HAP-1 (cell line): ENCODE data around the gene GAS7.

Experiments
- DNase-seq, 2 experiments: peaks; one replicate each; pipeline ENCODE4 v3.0.0-alpha.2; 2016 to 2020; ENCODE audit warnings: low spot score in 2 of 2
- H3K27me3 ChIP-seq: fragments of 250-450 bp; sonication (Bioruptor Pico); 2 replicates; pipeline ENCODE4 v1.5.1; 2020; ENCODE audit warnings: low read depth, mild to moderate bottlenecking, moderate library complexity
- H3K36me3 ChIP-seq: fragments of 250-450 bp; sonication (Bioruptor Pico); replicated peaks from 2 replicates; pipeline ENCODE4 v1.5.1; 2020; ENCODE audit warnings: mild to moderate bottlenecking
- H3K4me1 ChIP-seq: fragments of 250-450 bp; sonication (Bioruptor Pico); 2 replicates; pipeline ENCODE4 v1.5.1; 2020; ENCODE audit warnings: mild to moderate bottlenecking
- H3K4me3 ChIP-seq: fragments of 250-450 bp; sonication (Bioruptor Pico); 2 replicates; pipeline ENCODE4 v1.5.1; 2020; ENCODE audit warnings: mild to moderate bottlenecking, moderate library complexity
- H3K9me3 ChIP-seq: fragments of 250-450 bp; sonication (Bioruptor Pico); 2 replicates; pipeline ENCODE4 v1.5.1; 2020; ENCODE audit warnings: mild to moderate bottlenecking, moderate library complexity
- in situ Hi-C: fragments of 300-500 bp; cut with MboI; formaldehyde crosslinking; loops from 3 replicates; pipeline ENCODE4 v1.14.3; 2020; ENCODE audit warnings: low sequenced_read_pairs, inconsistent platforms, mixed read lengths

Gene GAS7

DNA sequence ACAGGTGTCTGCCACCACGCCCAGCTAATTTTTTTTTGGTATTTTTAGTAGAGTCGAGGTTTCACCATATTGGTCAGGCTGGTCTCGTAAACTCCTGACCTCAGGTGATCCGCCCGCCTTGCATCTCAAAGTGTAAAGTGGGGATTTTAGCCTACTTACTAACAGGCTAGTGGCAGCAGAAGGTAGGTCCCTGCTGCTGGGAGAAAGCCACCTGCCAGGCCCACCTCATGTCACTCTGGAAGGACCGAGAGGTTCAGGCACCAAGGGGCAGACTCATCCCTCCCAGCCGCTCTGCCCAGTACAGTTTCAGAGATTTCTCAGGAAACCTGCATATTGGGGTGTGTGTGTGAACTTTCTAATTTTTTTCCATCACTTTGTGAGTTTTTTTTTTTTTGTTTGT is 291.3 kb downstream of the GAS7 start:
- Histone ChIP-seq H3K9me3 (no peaks in the 10 kb centered on the region), H3K27me3 (no peaks in the 10 kb centered on the region), H3K4me3 (no peak overlapping the region), H3K4me1 (no peaks in the 10 kb centered on the region), H3K36me3 (no peaks in the 10 kb centered on the region)
- DNase-seq = no peak
- in situ Hi-C loops = loop anchor here (25.0 kb wide), 1 partner anchor 105 kb away; no protein-coding TSS in a partner anchor

GRCh38 chr17:9906616-9907015 is 291.8 kb downstream of the GAS7 start:
- no peaks in the 10 kb centered on the region for H3K9me3 ChIP-seq
- no peaks in the 10 kb centered on the region for H3K4me1 ChIP-seq
- no peaks in the 10 kb centered on the region for H3K36me3 ChIP-seq
- H3K4me3 ChIP-seq = no peak overlapping the region
- H3K27me3 ChIP-seq = no peaks in the 10 kb centered on the region
- in situ Hi-C loops = loop anchor here (25.0 kb wide), 1 partner anchor 106 kb away; no protein-coding TSS in a partner anchor
- no peak for DNase-seq

DNA sequence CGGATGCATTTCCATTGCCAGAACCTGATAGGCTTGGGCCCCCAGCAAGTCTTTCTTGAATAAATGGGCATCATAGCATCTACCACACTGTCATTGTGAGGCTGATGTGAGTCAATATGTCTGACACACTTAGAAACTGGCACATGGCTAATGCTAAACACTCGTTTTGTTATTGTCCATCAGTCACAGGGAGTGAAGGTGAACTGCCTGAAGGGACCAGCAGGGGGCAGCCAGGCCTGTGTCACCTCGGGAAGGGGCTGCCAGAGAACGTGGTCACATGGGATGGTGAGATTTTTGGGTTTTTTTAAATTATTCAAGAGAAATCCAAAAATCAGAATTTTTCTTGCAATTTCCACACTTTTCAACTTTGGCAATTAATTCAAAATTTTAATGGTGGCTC is 292.5 kb downstream of the GAS7 start:
- Histone ChIP-seq H3K4me1 (no peaks in the 10 kb centered on the region), H3K4me3 (no peak overlapping the region), H3K36me3 (no peaks in the 10 kb centered on the region), H3K9me3 (no peaks in the 10 kb centered on the region), H3K27me3 (no peaks in the 10 kb centered on the region)
- no peak for DNase-seq
- in situ Hi-C loops = loop anchor here (25.0 kb wide), 1 partner anchor 106 kb away; no protein-coding TSS in a partner anchor

DNA sequence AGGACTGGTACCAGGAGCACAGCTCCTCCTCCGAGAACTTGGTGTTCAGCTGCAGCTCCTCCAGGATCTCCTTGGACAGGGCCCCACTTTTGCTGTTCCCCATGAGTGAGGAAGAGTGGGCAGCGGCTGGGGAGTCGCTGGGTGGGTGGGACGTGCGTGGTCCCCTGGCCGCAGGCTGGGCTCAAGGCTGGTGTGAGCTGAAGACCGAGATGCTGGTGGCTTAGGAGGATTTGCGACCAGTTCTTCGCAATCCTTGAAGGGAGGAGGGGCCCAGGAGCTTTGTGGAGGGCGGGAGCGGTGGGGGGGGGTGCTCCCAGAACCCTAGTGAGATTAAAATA is 293.4 kb downstream of the GAS7 start, which contains the start of gene RCVRN:
Gene RCVRN, minus strand, starts transcription at position 194 of the 338 bp plus-strand sequence. Its CDS starts 91 bp downstream, at position 103.
- in situ Hi-C loops = loop anchor here (25.0 kb wide), 1 partner anchor 107 kb away; no protein-coding TSS in a partner anchor
- Histone ChIP-seq H3K4me1 (no peaks in the 10 kb centered on the region), H3K27me3 (no peaks in the 10 kb centered on the region), H3K4me3 (no peak within 1 kb of the TSS), H3K9me3 (no peaks in the 10 kb centered on the region), H3K36me3 (no peaks in the 10 kb centered on the region)
- DNase-seq = no peak

DNA sequence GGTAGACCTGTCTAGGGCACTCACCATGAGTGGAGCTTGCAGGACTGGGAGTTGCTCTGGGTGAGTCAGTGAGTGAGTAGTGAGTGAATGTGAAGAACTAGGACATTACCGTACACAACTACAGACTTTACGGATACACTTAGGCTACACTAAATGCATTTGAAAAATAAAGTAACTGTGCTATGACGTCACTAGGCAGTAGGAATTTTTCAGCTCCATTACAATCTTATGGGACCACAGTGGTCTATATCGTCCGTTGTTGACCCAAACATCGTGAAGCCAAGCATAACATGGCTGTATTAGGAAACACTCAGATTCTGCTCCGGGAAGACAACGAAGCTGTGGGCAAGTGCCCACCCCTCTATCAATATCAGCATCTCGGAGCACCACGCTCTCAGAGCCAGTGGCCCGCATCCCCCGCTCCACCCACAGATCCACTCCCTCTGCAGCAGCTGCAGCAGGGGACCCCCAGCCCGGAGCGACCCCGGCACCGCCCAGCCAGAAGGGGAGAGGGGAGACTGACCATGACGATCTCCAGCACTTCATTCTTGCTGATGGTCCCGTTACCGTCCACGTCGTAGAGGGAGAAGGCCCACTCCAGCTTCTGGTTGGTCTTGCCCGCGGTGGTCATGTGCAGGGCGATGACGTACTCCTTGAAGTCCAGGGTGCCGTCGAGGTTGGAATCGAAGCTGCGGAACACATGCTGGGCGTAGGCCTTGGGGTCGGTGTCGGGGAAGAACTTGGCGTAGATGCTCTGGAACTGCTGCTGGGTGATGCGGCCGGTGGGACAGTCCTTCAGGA is 293.9 kb downstream of the GAS7 start:
- Histone ChIP-seq H3K27me3 (no peaks in the 10 kb centered on the region), H3K4me1 (no peaks in the 10 kb centered on the region), H3K36me3 (no peaks in the 10 kb centered on the region), H3K4me3 (no peak overlapping the region), H3K9me3 (no peaks in the 10 kb centered on the region)
- no peak for DNase-seq
- in situ Hi-C loops = loop anchor here (25.0 kb wide), 1 partner anchor 108 kb away; no protein-coding TSS in a partner anchor

GRCh38 chr17:9902120-9902519 is 296.3 kb downstream of the GAS7 start:
- no peaks in the 10 kb centered on the region for H3K27me3 ChIP-seq
- H3K36me3 ChIP-seq = no peaks in the 10 kb centered on the region
- in situ Hi-C loops = loop anchor here (25.0 kb wide), 1 partner anchor 110 kb away; no protein-coding TSS in a partner anchor
- H3K4me3 ChIP-seq = no peak overlapping the region
- H3K4me1 ChIP-seq = no peaks in the 10 kb centered on the region
- no peaks in the 10 kb centered on the region for H3K9me3 ChIP-seq
- no peak for DNase-seq

- no peaks in the 10 kb centered on the region for H3K36me3 ChIP-seq
- no peaks in the 10 kb centered on the region for H3K4me1 ChIP-seq
- no peaks in the 10 kb centered on the region for H3K27me3 ChIP-seq
- H3K9me3 ChIP-seq = no peaks in the 10 kb centered on the region
- DNase-seq = no peak
- no peak overlapping the region for H3K4me3 ChIP-seq
- in situ Hi-C loops = loop anchor here (25.0 kb wide), 1 partner anchor 112 kb away; no protein-coding TSS in a partner anchor
These were observed 297.6 kb downstream of the GAS7 start for GRCh38 chr17:9900784-9901183.

- DNase-seq = no peak
- Histone ChIP-seq H3K4me3 (no peak overlapping the region), H3K36me3 (no peaks in the 10 kb centered on the region), H3K9me3 (no peaks in the 10 kb centered on the region), H3K4me1 (no peaks in the 10 kb centered on the region), H3K27me3 (no peaks in the 10 kb centered on the region)
- in situ Hi-C loops = loop anchor here (25.0 kb wide), 1 partner anchor 112 kb away; no protein-coding TSS in a partner anchor
These were observed 298.3 kb downstream of the GAS7 start for GRCh38 chr17:9900044-9900594.

DNA sequence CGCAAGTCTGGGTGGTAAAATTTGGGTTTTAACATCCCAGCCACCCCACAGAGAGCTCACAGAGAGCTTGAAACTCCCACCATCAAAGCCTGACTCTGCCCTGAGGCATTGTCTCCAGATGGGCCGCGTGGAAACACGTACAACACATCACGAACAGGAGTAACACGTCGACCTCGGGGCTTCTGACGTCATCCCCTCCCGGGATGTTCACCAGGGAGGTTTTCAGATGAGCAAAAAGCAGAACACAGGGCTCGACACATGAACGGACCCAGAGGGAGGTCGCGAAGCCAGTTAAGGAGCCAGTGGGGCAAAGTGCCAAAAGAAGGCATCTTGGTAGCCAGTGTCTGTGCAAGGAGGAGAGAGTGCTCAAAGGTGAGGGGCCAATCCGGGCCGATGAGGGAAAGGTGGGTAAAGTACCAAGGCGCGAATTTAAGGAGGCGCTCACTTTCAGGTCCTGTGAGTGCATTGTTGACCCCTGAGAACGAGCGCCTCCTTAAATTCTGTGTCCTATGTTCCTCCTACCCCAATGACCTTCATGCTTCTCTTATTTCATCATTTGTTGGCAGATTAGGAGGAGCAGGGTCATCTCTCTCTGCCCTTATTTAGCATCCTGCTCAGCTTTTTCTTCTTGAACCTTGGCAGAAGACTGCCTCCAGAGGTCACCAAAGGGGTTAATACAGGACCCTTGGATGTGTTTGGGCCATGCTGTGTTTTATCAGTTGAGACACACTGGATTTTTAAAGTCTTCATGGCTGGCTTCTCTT is 298.9 kb downstream of the GAS7 start:
- in situ Hi-C loops = loop anchor here (25.0 kb wide), 1 partner anchor 113 kb away; no protein-coding TSS in a partner anchor
- Histone ChIP-seq H3K27me3 (no peaks in the 10 kb centered on the region), H3K36me3 (no peaks in the 10 kb centered on the region)

GRCh38 chr17:9898812-9899211 is 299.6 kb downstream of the GAS7 start:
- in situ Hi-C loops = no loop called here
- Histone ChIP-seq H3K4me1 (no peaks in the 10 kb centered on the region), H3K27me3 (no peaks in the 10 kb centered on the region), H3K36me3 (no peaks in the 10 kb centered on the region), H3K4me3 (no peak overlapping the region), H3K9me3 (no peaks in the 10 kb centered on the region)
- no peak for DNase-seq

More for the DNA sequence above, 298.9 kb downstream of the GAS7 start:
- no peak for DNase-seq
- Histone ChIP-seq H3K9me3 (no peaks in the 10 kb centered on the region), H3K4me3 (no peak overlapping the region), H3K4me1 (no peaks in the 10 kb centered on the region)

DNA sequence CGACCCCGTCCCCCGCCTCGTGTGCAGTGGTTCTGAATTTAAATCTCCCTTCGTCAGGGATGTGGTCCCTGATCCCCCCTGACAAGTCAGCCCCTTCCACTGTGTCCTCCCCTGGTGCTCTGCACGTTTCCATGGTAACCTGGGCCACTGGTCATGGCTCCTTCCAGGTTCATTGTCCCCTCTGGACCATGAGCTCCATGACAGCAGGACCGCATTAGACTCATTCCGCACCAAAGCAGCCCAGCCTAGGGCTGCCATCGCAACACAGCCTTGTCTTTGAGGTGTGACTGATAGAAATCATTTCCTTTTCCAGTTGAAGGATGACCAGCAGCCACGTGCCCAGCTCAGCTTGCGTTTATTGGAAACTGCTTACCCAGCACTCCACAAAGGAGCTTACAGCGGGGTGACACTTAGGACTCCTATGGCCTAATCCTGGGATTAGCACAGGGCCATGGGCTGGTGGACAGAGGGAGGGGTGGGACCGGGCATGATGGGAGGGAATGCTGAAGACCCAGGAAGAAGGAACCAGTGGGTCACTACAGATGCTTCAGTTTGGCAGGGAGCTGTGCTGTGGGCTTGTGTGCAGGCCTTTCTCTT is 300.9 kb downstream of the GAS7 start:
- H3K9me3 ChIP-seq = no peaks in the 10 kb centered on the region
- H3K4me3 ChIP-seq = no peak overlapping the region
- no peaks in the 10 kb centered on the region for H3K36me3 ChIP-seq
- no peaks in the 10 kb centered on the region for H3K4me1 ChIP-seq
- H3K27me3 ChIP-seq = no peaks in the 10 kb centered on the region
- DNase-seq = no peak
- in situ Hi-C loops = no loop called here

DNA sequence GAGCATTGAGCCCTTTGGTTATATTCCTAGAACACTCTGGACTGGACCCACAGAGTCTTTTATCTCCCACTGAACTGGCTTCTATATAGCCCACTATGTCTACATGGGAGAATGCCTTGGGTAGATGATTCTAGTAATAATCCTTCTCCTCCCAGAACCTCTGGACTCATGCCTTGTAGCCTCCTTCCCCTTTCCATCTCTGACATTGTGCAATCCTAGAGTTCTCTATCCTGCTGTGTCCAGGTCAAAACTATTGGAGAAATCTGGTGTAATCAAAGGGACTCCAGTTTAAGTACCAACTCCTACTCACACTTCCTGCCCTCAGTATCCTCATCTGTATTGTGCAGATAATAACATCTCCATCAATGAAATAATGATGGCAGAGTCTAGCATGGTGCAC is 302.5 kb downstream of the GAS7 start:
- no peak overlapping the region for H3K4me3 ChIP-seq
- in situ Hi-C loops = no loop called here
- DNase-seq = no peak
- H3K27me3 ChIP-seq = no peaks in the 10 kb centered on the region
- no peaks in the 10 kb centered on the region for H3K9me3 ChIP-seq
- H3K36me3 ChIP-seq = no peaks in the 10 kb centered on the region
- no peaks in the 10 kb centered on the region for H3K4me1 ChIP-seq

DNA sequence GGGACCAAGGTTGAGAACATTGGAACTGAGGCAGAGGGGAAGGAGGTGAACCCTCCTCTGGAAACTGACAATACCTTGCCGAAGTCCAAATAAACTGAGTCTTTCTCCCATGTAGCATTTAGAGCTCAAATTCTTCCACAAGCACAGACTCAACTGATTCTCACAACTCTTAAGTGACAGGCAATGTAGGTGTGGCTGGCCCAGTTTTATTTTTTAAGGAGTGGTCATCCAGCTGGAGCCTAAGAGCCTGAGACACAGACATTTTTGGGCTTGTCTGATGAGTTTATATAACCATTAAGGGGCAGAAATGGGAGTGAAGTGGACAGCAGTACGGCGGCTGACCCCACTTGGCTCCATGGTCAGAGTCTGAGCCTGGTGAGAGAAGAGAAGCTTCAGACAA is 304.2 kb downstream of the GAS7 start:
- DNase-seq = no peak
- Histone ChIP-seq H3K9me3 (no peaks in the 10 kb centered on the region), H3K36me3 (no peaks in the 10 kb centered on the region), H3K4me1 (no peaks in the 10 kb centered on the region), H3K4me3 (no peak overlapping the region), H3K27me3 (no peaks in the 10 kb centered on the region)
- in situ Hi-C loops = no loop called here
